DOHH2 (cell line): ENCODE data around the gene DNAH10.

Experiments used
- EZH2phosphoT487 ChIP-seq: fragments of 200-600 bp; sonication (generic); IDR thresholded peaks from 2 replicates; pipeline ENCODE4 v1.6.1; 2017; ENCODE audit warnings: borderline replicate concordance, mild to moderate bottlenecking, antibody characterized with exemption, low read length, moderate library complexity, mixed read lengths
- TF ChIP-seq, protein P1 (sequence below): fragments of 200-600 bp; sonication (generic); IDR thresholded peaks from one replicate; pipeline ENCODE4 v1.5.1; 2014; ENCODE audit warnings: antibody characterized with exemption, mild to moderate bottlenecking, low read depth, low read length; ENCODE audit not compliant: poor library complexity, severe bottlenecking

DNA sequence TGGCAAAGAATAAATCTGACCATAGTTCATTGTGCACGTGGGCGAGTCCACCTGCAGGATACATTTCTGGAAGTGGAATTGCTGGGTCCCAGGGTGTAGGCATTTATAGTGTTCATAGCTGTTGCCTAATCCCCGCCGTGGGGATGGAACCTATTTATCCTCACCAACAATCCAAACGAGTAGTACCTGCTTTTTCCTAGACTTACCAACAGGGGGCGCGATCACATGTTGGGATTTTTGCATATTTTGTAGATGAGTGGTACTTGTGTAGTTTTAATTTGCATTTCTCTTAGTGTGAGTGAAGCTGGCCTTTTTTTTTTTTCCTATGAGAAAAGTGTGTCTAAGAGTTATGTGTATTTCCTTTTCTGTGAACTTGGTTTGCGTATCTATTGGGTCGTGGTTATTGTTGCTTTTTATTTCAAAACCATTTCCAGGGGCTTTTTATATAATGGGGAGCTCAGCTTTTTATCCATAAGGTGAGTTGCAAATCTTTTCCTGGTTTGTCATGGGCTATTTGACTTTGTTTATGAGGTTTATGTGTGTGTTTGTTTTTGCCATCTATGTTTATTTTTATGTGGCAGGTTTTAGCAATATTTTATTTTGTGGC lies 143.3 kb downstream of the DNAH10 start:
- TF ChIP-seq, protein P1, sequence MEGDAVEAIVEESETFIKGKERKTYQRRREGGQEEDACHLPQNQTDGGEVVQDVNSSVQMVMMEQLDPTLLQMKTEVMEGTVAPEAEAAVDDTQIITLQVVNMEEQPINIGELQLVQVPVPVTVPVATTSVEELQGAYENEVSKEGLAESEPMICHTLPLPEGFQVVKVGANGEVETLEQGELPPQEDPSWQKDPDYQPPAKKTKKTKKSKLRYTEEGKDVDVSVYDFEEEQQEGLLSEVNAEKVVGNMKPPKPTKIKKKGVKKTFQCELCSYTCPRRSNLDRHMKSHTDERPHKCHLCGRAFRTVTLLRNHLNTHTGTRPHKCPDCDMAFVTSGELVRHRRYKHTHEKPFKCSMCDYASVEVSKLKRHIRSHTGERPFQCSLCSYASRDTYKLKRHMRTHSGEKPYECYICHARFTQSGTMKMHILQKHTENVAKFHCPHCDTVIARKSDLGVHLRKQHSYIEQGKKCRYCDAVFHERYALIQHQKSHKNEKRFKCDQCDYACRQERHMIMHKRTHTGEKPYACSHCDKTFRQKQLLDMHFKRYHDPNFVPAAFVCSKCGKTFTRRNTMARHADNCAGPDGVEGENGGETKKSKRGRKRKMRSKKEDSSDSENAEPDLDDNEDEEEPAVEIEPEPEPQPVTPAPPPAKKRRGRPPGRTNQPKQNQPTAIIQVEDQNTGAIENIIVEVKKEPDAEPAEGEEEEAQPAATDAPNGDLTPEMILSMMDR, result peak; percentile 86
- no peak for TF ChIP-seq EZH2phosphoT487
